HG03108 (cell line): ENCODE results near the gene GKN2.

Experiments used
- ATAC-seq: cut with Tn5 transposase; IDR thresholded peaks from one replicate; pipeline ENCODE4 v1.9.1; 2021; ENCODE audit warnings: moderate library complexity; ENCODE audit not compliant: unreplicated experiment

Gene GKN2

DNA sequence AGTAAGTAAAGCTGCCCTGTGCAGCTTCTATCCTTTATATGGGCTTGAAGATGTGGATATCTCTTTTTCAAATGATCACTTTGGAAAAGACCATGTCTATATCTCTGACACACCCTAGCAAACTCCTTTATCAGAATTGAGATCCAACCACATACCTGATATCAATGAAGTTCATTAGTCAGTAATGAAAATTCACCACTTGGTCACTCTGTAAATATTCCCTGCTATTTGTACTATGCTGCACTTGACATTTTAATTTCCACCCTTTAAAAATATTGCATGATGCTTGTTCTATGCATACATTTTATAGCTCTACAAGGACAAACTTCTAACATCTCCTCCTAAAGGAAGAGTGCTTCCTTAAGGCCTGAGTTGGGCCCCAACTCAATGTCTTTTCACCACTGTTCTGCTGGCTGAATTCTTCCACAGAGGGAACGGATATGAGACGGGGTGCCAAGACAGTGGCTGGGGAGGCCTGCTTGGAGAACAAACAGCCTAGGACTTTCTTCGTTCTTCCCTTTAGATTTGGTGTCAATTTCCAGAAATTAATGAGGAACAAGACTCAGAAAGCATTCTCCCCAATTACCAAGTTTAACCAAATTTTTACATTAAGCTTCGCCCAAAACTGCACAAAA is at the start of gene GKN2:
GKN2 (minus strand) TSS at position 7 of the 635 bp plus-strand sequence. CDS start 32 bp downstream, outside the sequence.
- no peak for ATAC-seq

DNA sequence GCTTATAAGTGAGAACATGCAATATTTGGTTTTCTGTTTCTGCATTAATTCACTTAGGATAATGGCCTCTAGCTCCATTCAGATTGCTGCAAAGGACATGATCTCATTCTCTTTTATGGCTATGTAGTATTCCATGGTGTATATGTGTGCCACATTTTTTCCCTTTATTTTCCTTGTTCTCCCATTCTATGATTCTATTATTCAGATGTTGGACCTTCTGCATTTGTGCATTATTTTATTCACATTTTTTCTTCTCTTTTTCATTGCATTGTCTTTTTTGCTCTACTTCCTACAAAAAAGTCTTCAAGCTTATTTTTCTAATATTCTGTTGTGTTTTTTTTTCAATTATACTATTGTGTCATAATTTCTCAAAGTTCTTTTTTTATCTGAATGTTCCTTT is 49.2 kb upstream of the GKN2 start:
- no peak for ATAC-seq

GRCh38 chr2:68997401-68997800 is 44.7 kb upstream of the GKN2 start:
- ATAC-seq, result no peak

GRCh38 chr2:68995916-68996315 is 43.2 kb upstream of the GKN2 start:
- no peak for ATAC-seq

GRCh38 chr2:68994864-68995263 is 42.2 kb upstream of the GKN2 start:
- no peak for ATAC-seq

DNA sequence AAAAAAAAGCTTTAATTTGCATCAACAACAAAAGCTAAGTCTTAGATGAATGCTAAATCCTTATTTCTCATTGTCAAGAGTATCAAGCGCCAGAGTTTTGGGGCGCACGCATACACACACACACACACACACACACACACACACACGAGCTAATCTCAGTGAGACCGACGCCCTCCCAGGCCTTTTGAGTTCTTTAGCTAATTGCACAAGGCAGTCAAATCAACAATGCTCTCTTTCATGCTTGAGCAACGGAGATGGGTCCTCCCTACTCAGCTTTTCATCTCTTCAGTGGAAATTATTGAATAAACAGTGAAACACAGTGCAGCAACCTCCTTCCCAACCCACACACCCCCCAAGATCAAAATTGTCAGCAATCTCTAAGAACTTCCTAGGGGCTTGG is 41.0 kb upstream of the GKN2 start:
- no peak for ATAC-seq

DNA sequence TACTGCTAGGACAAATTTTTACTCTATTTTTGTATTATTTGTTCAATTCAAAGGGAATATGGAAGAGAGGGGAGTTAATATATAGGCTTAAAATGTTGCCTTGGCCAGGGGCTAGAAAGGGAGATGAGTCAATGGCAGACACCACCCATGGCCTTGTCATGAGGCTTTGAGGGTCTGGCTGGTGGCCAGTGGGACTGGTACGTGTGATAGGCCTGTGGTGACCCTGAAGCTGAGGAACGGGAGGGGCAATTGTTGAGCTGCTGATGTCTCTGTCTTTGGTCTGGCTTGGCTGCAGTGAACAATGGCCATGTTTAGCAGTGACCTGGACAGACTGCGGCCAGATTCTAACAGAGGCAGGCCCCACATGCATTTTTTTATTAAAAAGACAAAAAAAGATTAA is 40.2 kb upstream of the GKN2 start:
- no peak for ATAC-seq

DNA sequence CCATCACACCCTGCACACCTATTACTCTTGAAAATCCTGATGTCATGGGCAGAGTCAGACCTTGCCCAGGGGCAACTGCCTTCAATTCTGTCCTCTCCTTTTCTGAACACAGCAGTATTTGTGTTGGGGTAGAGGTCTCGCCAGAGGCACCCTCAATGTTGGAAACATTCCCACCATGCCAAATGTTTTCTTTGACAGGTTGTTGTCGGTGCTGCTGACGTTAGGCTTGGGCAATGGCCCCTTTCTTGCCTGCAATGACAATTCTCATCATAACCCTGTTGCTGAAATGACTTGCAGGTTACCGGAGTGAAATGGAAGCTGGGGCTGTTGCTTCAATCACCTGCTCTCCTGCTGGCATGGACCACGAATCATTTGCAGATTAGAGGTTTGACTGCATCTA is 39.6 kb upstream of the GKN2 start:
- no peak for ATAC-seq

DNA sequence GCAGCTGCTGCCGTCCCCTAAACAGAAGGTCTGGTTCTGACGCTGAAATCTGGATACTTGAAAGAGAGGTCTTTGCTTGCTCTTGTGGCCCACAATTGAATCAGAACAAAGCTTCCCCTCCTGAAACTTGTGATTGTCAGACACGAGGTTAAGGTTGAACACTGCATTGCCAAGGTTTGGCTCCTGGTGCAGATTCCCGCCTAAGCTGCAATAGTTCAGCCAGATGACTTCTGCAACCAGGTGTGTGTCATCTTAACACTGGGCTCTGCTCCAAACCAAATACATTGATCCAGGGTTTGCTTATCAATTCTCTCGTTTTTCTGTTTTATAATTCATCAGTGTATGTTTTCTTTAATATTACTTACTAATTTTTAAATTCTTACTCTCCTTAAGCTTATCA is 36.3 kb upstream of the GKN2 start:
- ATAC-seq, result no peak

DNA sequence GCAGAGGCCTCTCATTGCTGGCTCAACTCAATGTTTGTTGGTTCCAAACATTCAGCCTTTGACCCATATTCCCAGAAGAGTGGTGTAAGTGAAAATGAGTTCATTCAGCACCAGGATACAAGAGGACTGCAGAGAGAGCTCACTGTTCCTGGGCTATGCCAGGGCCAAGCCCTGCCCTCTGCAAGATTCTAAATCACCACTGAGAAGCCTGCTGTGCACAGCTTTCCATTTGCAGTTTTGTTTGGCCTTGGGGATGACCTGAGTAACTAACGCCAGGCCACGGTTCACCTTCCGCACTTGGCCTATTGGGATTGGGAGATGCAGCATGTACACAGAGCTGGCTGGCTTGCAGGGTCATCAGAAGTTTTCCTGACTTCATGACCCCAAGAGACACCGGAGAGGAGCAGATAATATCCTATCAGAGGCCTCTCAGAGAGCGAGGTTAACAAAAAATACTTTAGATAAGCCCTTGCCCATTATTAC is 34.4 kb upstream of the GKN2 start:
- no peak for ATAC-seq

GRCh38 chr2:68980956-68981355 is 28.3 kb upstream of the GKN2 start:
- ATAC-seq, result no peak

- ATAC-seq, result no peak
Measured at GRCh38 chr2:68978098-68978497, 25.4 kb upstream of the GKN2 start.

- ATAC-seq, result no peak
Measured at GRCh38 chr2:68977453-68977852, 24.8 kb upstream of the GKN2 start.

DNA sequence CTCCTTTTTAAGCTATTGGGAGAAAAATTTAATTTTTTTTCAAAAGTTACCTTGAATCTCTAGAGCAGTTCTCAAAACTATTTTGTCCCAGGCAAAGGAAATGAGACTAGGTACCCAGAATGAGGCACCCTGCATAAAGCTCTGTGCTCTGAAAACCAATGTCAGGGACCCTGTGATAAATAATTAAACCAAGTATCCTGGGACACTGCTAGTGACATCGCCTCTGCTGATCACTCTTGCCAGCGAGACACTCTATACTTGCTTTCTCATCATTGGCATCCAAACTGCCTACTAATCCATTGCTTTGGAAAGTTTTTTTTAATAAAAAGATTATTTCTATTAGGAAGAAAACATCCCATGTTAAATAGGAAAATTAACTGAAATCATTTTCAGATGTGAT is 23.2 kb upstream of the GKN2 start:
- no peak for ATAC-seq

GRCh38 chr2:68974946-68975665 is 22.4 kb upstream of the GKN2 start:
- no peak for ATAC-seq

DNA sequence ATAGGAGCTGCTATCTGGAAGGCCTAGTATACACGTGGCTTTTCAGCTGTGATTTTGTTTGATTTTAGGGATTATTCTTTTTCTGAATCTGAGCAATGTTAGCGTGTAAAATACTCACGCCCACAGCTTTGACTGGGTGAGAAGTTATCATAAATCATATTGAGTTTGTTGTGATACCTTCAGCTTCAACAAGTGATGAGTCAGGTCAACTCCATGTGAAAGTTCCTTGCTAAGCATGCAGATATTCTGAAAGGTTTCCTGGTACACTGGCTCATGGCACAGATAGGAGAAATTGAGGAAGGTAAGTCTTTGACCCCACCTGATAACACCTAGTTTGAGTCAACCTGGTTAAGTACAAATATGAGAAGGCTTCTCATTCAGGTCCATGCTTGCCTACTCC is 21.6 kb upstream of the GKN2 start, which contains the start of gene GKN1:
GKN1 (plus strand) TSS at position 386 of the 400 bp plus-strand sequence. CDS start 42 bp downstream, outside the sequence.
- ATAC-seq, result no peak

DNA sequence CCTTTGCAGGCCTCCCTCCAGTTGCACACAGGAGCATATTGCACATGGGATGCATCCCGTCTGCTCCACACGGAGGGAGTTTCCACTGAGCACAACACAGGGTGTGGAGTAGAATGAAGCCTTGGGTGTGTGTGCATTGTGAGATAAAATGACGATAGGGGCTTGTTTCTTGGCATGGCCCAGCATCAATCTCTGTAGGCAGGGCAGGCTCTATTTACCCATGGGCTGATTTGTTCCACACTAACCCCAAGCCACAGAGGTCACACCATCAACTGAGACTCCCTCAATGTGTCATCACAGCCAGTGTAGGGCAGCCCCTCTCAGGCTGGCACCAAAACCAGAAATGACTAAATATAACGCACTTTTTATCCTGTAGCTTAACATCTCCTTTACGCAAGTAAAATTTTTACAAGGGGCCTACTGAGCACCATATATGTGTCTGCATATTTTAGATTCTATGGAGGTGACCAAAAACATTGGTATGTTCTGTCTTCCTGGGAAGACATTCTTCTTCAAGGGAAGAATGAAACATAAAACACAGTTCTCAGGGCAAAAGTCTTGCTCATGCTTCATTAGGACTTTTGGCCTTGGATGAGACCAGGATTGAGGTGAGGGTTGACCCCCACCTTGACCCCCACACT is 19.0 kb upstream of the GKN2 start:
- ATAC-seq, result no peak

GRCh38 chr2:68970566-68971265 is 18.0 kb upstream of the GKN2 start:
- ATAC-seq, result no peak

GRCh38 chr2:68969736-68970490 is 17.2 kb upstream of the GKN2 start:
- ATAC-seq, result no peak

DNA sequence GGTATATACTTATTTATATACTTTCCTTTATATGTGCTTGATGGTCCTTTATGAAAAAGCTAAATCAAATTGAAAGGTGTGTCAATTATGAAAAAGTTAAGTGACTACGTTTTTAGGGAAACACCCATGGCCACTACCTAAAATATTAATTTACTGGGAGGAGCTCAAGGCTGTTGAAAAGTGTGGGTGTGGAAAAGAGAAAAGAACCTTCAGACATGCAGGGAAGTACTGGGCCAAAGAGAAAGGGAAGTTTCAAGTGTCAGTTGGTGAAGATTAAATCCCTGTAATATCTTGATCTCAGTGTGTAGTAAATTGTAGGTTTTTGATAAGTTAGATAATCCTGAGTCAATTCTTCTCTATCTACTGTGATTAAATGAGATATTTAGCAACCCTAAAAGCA is 15.5 kb upstream of the GKN2 start:
- ATAC-seq, result no peak

GRCh38 chr2:68964282-68964681 is 11.6 kb upstream of the GKN2 start:
- ATAC-seq, result no peak
